A549 (cell line): ENCODE results near the gene FIGLA.

Source experiments
- MAZ ChIP-seq: fragments of 150-350 bp; IDR thresholded peaks from 2 replicates; pipeline ENCODE4 v1.6.1; 2014; ENCODE audit warnings: antibody characterized with exemption, low read depth, low read length, borderline replicate concordance
- SMC3 ChIP-seq: fragments of >200 bp; sonication (Bioruptor Twin); formaldehyde crosslinking; IDR thresholded peaks from 3 replicates; pipeline ENCODE4 v1.6.1; 2018; ENCODE audit warnings: inconsistent platforms

DNA sequence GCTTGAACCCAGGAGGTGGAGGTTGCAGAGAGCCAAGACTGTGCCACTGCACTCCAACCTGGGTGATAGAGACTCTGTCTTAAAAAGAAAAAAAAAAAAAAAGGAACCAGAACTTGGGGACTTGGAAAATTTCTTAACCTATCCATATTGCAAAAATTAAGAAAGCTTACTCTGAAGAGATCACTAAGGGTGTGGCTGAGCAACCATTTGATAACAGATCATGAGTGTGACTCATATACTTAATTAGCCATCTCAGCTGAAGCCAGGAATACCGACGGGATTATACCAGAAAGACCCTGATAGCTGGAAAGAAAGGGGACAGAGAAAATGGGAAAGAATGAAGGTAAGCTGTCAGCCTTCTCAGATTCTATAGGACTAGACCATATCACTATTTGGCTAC, 15.3 kb downstream of the FIGLA start:
- TF ChIP-seq SMC3 (no peak), MAZ (no peak)
